SK-N-SH (cell line): Measurements from ENCODE around the gene TMEM11. TPM values are rescaled to one million over a fixed set of nuclear protein-coding genes. Genes with fewer than 3 reads are reported as not detected.

Source experiments
- CTCF ChIA-PET: fragments of 300-600, 350-600 bp; formaldehyde crosslinking; extraction: SDS; loops from one replicate; lab custom pipeline; 2021; lab: Yijun Ruan, JAX
- POLR2A ChIA-PET: fragments of 350-600 bp; sonication (Branson Sonifier 250); formaldehyde crosslinking; extraction: SDS; loops from one replicate; lab custom pipeline; 2020; ENCODE audit warnings: antibody characterized with exemption, inconsistent platforms; lab: Yijun Ruan, JAX
- DNase-seq: peaks from one replicate; pipeline ENCODE4 v3.0.0; 2012
- H2AFZ ChIP-seq: fragments of 200-600 bp; sonication (generic); 2 replicates; pipeline ENCODE4 v1.8.1; 2016; ENCODE audit warnings: antibody characterized with exemption, mild to moderate bottlenecking, low read depth
- H3F3A ChIP-seq: fragments of 200-600 bp; sonication (generic); replicated peaks from 2 replicates; pipeline ENCODE3; 2016; ENCODE audit warnings: antibody characterized with exemption, mild to moderate bottlenecking; ENCODE audit not compliant: insufficient read depth
- H3K27ac ChIP-seq, 2 experiments: fragments of 200-500 bp in 1 of 2; fragments of 200-600 bp in 1 of 2; sonication (Bioruptor generic) in 1 of 2; sonication (generic), shearing (Covaris generic) in 1 of 2; 2 replicates each; pipeline versions ENCODE4 v1.5.1 to v1.6.1; 2014 to 2016; ENCODE audit warnings: low read depth in 2 of 2, inconsistent platforms in 1 of 2, low read length in 1 of 2, mild to moderate bottlenecking in 1 of 2, mixed read lengths in 1 of 2
- H3K27me3 ChIP-seq: fragments of 200-600 bp; sonication (generic), shearing (Covaris generic); 2 replicates; pipeline ENCODE4 v1.6.1; 2016; ENCODE audit warnings: mixed run types; ENCODE audit not compliant: insufficient read depth
- H3K36me3 ChIP-seq, 2 experiments: fragments of 200-500 bp in 1 of 2; fragments of 200-600 bp in 1 of 2; sonication (Bioruptor generic) in 1 of 2; sonication (generic) in 1 of 2; replicated peaks in 1 of 2; 2 replicates each; pipeline versions ENCODE3 to v1.5.1; 2014 to 2016; ENCODE audit warnings: low read length in 1 of 2, mild to moderate bottlenecking in 1 of 2; ENCODE audit not compliant: insufficient read depth in 2 of 2, control insufficient read depth in 1 of 2
- H3K4me1 ChIP-seq, 2 experiments: fragments of 200-500 bp in 1 of 2; fragments of 200-600 bp in 1 of 2; sonication (Bioruptor generic) in 1 of 2; sonication (generic), shearing (Covaris generic) in 1 of 2; 2 replicates each; pipeline versions ENCODE4 v1.5.1 to v1.6.1; 2014 to 2016; ENCODE audit warnings: low read depth in 1 of 2, low read length in 1 of 2, mixed run types in 1 of 2; ENCODE audit not compliant: insufficient read depth in 2 of 2, control insufficient read depth in 1 of 2
- H3K4me2 ChIP-seq: fragments of 200-600 bp; sonication (generic), shearing (Covaris generic); 2 replicates; pipeline ENCODE4 v1.6.1; 2017; ENCODE audit warnings: mixed run types
- H3K4me3 ChIP-seq, 2 experiments: fragments of 200-500 bp in 1 of 2; fragments of 200-600 bp in 1 of 2; sonication (Bioruptor generic) in 1 of 2; sonication (generic), shearing (Covaris generic) in 1 of 2; 2 replicates each; pipeline versions ENCODE4 v1.5.1 to v1.8.1; 2014 to 2016; ENCODE audit warnings: low read depth in 2 of 2, inconsistent platforms in 1 of 2, low read length in 1 of 2, mild to moderate bottlenecking in 1 of 2, mixed read lengths in 1 of 2, moderate library complexity in 1 of 2
- H3K79me2 ChIP-seq: fragments of 200-600 bp; sonication (generic); 2 replicates; pipeline ENCODE4 v1.8.1; 2017; ENCODE audit warnings: mild to moderate bottlenecking; ENCODE audit not compliant: insufficient read depth
- H3K9ac ChIP-seq: fragments of 200-600 bp; sonication (generic); 2 replicates; pipeline ENCODE4 v1.6.1; 2017; ENCODE audit warnings: mixed run types
- H3K9me2 ChIP-seq: fragments of 200-600 bp; sonication (generic); 2 replicates; pipeline ENCODE4 v1.6.1; 2017; ENCODE audit warnings: mixed run types
- H3K9me3 ChIP-seq: fragments of 200-600 bp; sonication (generic); 2 replicates; pipeline ENCODE4 v1.6.1; 2017; ENCODE audit warnings: mixed run types, mild to moderate bottlenecking, moderate library complexity
- H4K20me1 ChIP-seq: fragments of 200-600 bp; sonication (generic); 2 replicates; pipeline ENCODE4 v1.6.1; 2017; ENCODE audit warnings: mild to moderate bottlenecking, mixed run types; ENCODE audit not compliant: insufficient read depth
- CHD2 ChIP-seq: fragments of 150-350 bp; IDR thresholded peaks from 2 replicates; pipeline ENCODE4 v1.6.1; 2018; ENCODE audit warnings: low read length; ENCODE audit not compliant: partially characterized antibody
- CTCF ChIP-seq: fragments of 200-600 bp; sonication (generic); IDR thresholded peaks from 2 replicates; pipeline ENCODE4 v1.6.1; 2017; ENCODE audit warnings: antibody characterized with exemption, mild to moderate bottlenecking, moderate library complexity
- FOSL2 ChIP-seq: IDR thresholded peaks from 2 replicates; pipeline ENCODE4 v1.4.0; 2012; ENCODE audit warnings: low read depth, mild to moderate bottlenecking, moderate library complexity, borderline replicate concordance
- GABPA ChIP-seq: IDR thresholded peaks from 2 replicates; pipeline ENCODE4 v1.4.0; 2012; ENCODE audit warnings: low read depth, mild to moderate bottlenecking
- JUND ChIP-seq: IDR thresholded peaks from 2 replicates; pipeline ENCODE4 v1.4.0; 2012
- MXI1 ChIP-seq: IDR thresholded peaks from 2 replicates; pipeline ENCODE4 v1.6.1; 2012; ENCODE audit warnings: mild to moderate bottlenecking, low read depth, low read length, improper control_type of control experiment
- RCOR1 ChIP-seq: fragments of 150-350 bp; IDR thresholded peaks from 2 replicates; pipeline ENCODE4 v1.6.1; 2017; ENCODE audit warnings: antibody characterized with exemption, low read length
- REST ChIP-seq: IDR thresholded peaks from 2 replicates; pipeline ENCODE4 v1.6.1; 2012; ENCODE audit warnings: mild to moderate bottlenecking, low read depth, low read length, moderate library complexity
- SIN3A ChIP-seq: IDR thresholded peaks from 2 replicates; pipeline ENCODE4 v1.6.1; 2012; ENCODE audit warnings: low read depth, mild to moderate bottlenecking, low read length, moderate library complexity, borderline replicate concordance
- SMC3 ChIP-seq: IDR thresholded peaks from 2 replicates; pipeline ENCODE4 v1.6.1; 2012; ENCODE audit warnings: low read depth, low read length, improper control_type of control experiment
- USF2 ChIP-seq: fragments of 150-350 bp; IDR thresholded peaks from 2 replicates; pipeline ENCODE4 v1.6.1; 2017; ENCODE audit warnings: antibody characterized with exemption, low read length, low read depth, borderline replicate concordance
- YY1 ChIP-seq: IDR thresholded peaks from 2 replicates; pipeline ENCODE4 v1.4.0; 2012; ENCODE audit warnings: low read depth, mild to moderate bottlenecking
- ZBTB33 ChIP-seq: IDR thresholded peaks from 2 replicates; pipeline ENCODE4 v1.4.0; 2012; ENCODE audit warnings: low read depth, borderline replicate concordance
- WGBS: methylation state at CpG from one replicate; pipeline ENCODE4 v1.1.6; 2017; ENCODE audit warnings: low lambda C conversion rate; 5-methylcytosine and 5-hydroxymethylcytosine counted together
- polyA plus RNA-seq, 3 experiments: library from polyadenylated mRNA; depleted of rRNA; stranded (reverse); fragments of >200 nt; gene quantifications; 2 replicates each; pipeline ENCODE4 v1.2.3, GENCODE V29; 2012

Gene TMEM11
- polyA plus RNA-seq, 1 of the 3 experiments (the other 2 are of a cell fraction) = 52.3 TPM

GRCh38 chr17:21232033-21232749, 18.2 kb upstream of the TMEM11 start:
- H3K36me3 ChIP-seq = no peaks in the 10 kb centered on the region
- no peaks in the 10 kb centered on the region for H4K20me1 ChIP-seq
- no peak overlapping the region for H3K4me2 ChIP-seq
- peaks cover 0 to 3% of the 10 kb centered on the region in 2 experiments; a peak in 1 of 4 replicates for H3K4me1 ChIP-seq
- TF ChIP-seq USF2 (no peak), RCOR1 (no peak), GABPA (no peak), CHD2 (no peak), CTCF (no peak), SMC3 (no peak), MXI1 (no peak), JUND (no peak), FOSL2 (no peak), ZBTB33 (no peak), SIN3A (no peak), REST (no peak), YY1 (no peak)
- TF ChIP-seq, all 33 proteins: peak for 0
- 77% methylated on average over 4 of the region's 4 CpGs for WGBS
- DNase-seq = no peak
- Histone ChIP-seq H3K9me3 (no peaks in the 10 kb centered on the region), H3K9ac (no peak overlapping the region), H2AFZ (no peak overlapping the region), H3K27me3 (no peaks in the 10 kb centered on the region), H3F3A (no peaks in the 10 kb centered on the region), H3K79me2 (no peaks in the 10 kb centered on the region), H3K9me2 (no peaks in the 10 kb centered on the region), H3K4me3 (no peak overlapping the region), H3K27ac (no peak overlapping the region)
- POLR2A ChIA-PET = no interaction called here
- CTCF ChIA-PET = interaction anchor here (1.3 kb wide), 1 partner anchor 103 kb away, joined by 4 read pairs; no protein-coding TSS in a partner anchor
